ENCODE measurements around the gene SH3RF3. TPM values are rescaled to one million over a fixed set of nuclear protein-coding genes. Genes with fewer than 3 reads are reported as not detected.
A peak's percentile ranks its signal among the peaks of the same experiment; 100 is the strongest.

SH3RF3 gene
- total RNA-seq, 1 donor from 2014 or later = 1.7 TPM

GRCh38 chr2:109510136-109511028 is 381.4 kb downstream of the SH3RF3 start:
- Mint-ChIP-seq H3K36me3 (ENCODE audit: unreplicated experiment) (peaks cover 6% of the 10 kb centered on the region), H3K27me3 (ENCODE audit: unreplicated experiment) (peaks cover 2% of the 10 kb centered on the region), H3K4me3 (ENCODE audit: unreplicated experiment) (peak overlapping the region; percentile 65), H3K9me3 (ENCODE audit: unreplicated experiment) (peaks cover 15% of the 10 kb centered on the region), H3K4me1 (ENCODE audit: low read depth, unreplicated experiment) (no peaks in the 10 kb centered on the region), H3K27ac (ENCODE audit: unreplicated experiment) (no peak overlapping the region)
- DNase-seq = peak; percentile 81
- peak; percentile 91 for TF ChIP-seq CTCF (IDR thresholded peaks at IDR 0.05; ENCODE audit: partially characterized antibody, unreplicated experiment)

GRCh38 chr2:109511168-109511567 is 382.2 kb downstream of the SH3RF3 start:
- Mint-ChIP-seq H3K9me3 (ENCODE audit: unreplicated experiment) (peaks cover 13% of the 10 kb centered on the region), H3K4me1 (ENCODE audit: low read depth, unreplicated experiment) (peaks cover 2% of the 10 kb centered on the region), H3K36me3 (ENCODE audit: unreplicated experiment) (no peaks in the 10 kb centered on the region), H3K27me3 (ENCODE audit: unreplicated experiment) (peaks cover 5% of the 10 kb centered on the region), H3K27ac (ENCODE audit: unreplicated experiment) (no peak overlapping the region), H3K4me3 (ENCODE audit: unreplicated experiment) (no peak overlapping the region)
- no peak for TF ChIP-seq CTCF (IDR thresholded peaks at IDR 0.05; ENCODE audit: partially characterized antibody, unreplicated experiment)
- no peak for DNase-seq

DNA sequence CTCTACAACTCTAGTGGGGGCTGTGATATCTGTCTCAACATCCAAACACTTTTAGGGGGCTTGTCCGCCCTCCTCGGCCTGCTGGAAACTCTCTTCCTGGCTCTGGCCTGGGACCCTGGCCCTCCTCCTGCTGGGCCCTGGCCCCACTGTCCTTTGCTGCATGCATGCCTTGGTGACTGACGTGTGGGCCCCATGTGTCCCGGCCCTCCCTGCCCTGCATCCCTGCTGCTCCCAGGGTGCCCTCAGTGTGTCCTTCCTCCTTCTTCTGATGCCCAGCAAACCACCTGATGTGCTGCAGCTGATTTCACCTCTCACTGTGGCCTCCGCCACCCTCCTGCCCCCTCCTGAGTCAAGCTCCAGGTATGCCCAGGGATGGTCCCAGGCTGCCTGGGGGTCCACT is 383.1 kb downstream of the SH3RF3 start:
- peak overlapping the region; percentile 28 for H3K27ac Mint-ChIP-seq (ENCODE audit: unreplicated experiment)
- H3K4me3 Mint-ChIP-seq (ENCODE audit: unreplicated experiment) = no peak overlapping the region
- H3K36me3 Mint-ChIP-seq (ENCODE audit: unreplicated experiment) = no peaks in the 10 kb centered on the region
- H3K4me1 Mint-ChIP-seq (ENCODE audit: low read depth, unreplicated experiment) = peaks cover 2% of the 10 kb centered on the region
- TF ChIP-seq CTCF (IDR thresholded peaks at IDR 0.05; ENCODE audit: partially characterized antibody, unreplicated experiment) = no peak
- H3K9me3 Mint-ChIP-seq (ENCODE audit: unreplicated experiment) = peaks cover 13% of the 10 kb centered on the region
- DNase-seq = no peak
- peaks cover 5% of the 10 kb centered on the region for H3K27me3 Mint-ChIP-seq (ENCODE audit: unreplicated experiment)

GRCh38 chr2:109513230-109513629 is 384.2 kb downstream of the SH3RF3 start:
- Mint-ChIP-seq H3K4me1 (ENCODE audit: low read depth, unreplicated experiment) (peaks cover 2% of the 10 kb centered on the region), H3K36me3 (ENCODE audit: unreplicated experiment) (no peaks in the 10 kb centered on the region), H3K4me3 (ENCODE audit: unreplicated experiment) (no peak overlapping the region), H3K27ac (ENCODE audit: unreplicated experiment) (peak overlapping the region; percentile 7), H3K9me3 (ENCODE audit: unreplicated experiment) (peaks cover 15% of the 10 kb centered on the region), H3K27me3 (ENCODE audit: unreplicated experiment) (peaks cover 3% of the 10 kb centered on the region)
- TF ChIP-seq CTCF (IDR thresholded peaks at IDR 0.05; ENCODE audit: partially characterized antibody, unreplicated experiment) = no peak
- no peak for DNase-seq

All from glutamatergic neuron (in vitro differentiated cells).